DMS53 treated with DMSO at 0.1 percent for 48 hours (cell line): ENCODE measurements around the gene LRRC8A.

Source experiments
- DNase-seq: peaks from one replicate; lab custom pipeline; 2025; ENCODE audit not compliant: unreplicated experiment; lab: John Stamatoyannopoulos, UW

LRRC8A gene

GRCh38 chr9:128901379-128901778 lies 19.4 kb downstream of the LRRC8A start:
- DNase-seq = no peak

- DNase-seq = no peak
These were observed 19.9 kb downstream of the LRRC8A start for GRCh38 chr9:128901822-128902221.

- no peak for DNase-seq
These were observed 20.6 kb downstream of the LRRC8A start for GRCh38 chr9:128902351-128903078.

GRCh38 chr9:128903079-128903461 lies 21.1 kb downstream of the LRRC8A start:
- DNase-seq = no peak

GRCh38 chr9:128903871-128904620 lies 22.1 kb downstream of the LRRC8A start:
- DNase-seq = no peak

- no peak for DNase-seq
These were observed 24.0 kb downstream of the LRRC8A start for GRCh38 chr9:128905964-128906363.

- no peak for DNase-seq
These were observed 24.8 kb downstream of the LRRC8A start for GRCh38 chr9:128906741-128907140.

- no peak for DNase-seq
These were observed 26.4 kb downstream of the LRRC8A start for GRCh38 chr9:128908372-128908771.

- no peak for DNase-seq
These were observed 27.9 kb downstream of the LRRC8A start for GRCh38 chr9:128909859-128910258.

- no peak for DNase-seq
These were observed 29.0 kb downstream of the LRRC8A start for GRCh38 chr9:128910906-128911305.

- no peak for DNase-seq
These were observed 29.6 kb downstream of the LRRC8A start for GRCh38 chr9:128911529-128912035.

GRCh38 chr9:128912270-128912853 lies 30.4 kb downstream of the LRRC8A start:
- DNase-seq = no peak

GRCh38 chr9:128913048-128913900 lies 31.3 kb downstream of the LRRC8A start:
- no peak for DNase-seq

- no peak for DNase-seq
These were observed 32.3 kb downstream of the LRRC8A start for GRCh38 chr9:128913995-128914772.

- no peak for DNase-seq
These were observed 34.3 kb downstream of the LRRC8A start for GRCh38 chr9:128916204-128916603.

- DNase-seq = no peak
These were observed 34.8 kb downstream of the LRRC8A start for GRCh38 chr9:128916745-128917144.

GRCh38 chr9:128917151-128917849 lies 35.4 kb downstream of the LRRC8A start:
- DNase-seq = no peak

GRCh38 chr9:128918921-128919320 lies 37.0 kb downstream of the LRRC8A start:
- no peak for DNase-seq

- no peak for DNase-seq
These were observed 37.6 kb downstream of the LRRC8A start for GRCh38 chr9:128919402-128920089.
